ENCODE results near the gene CYP2S1.

Gene CYP2S1

GRCh38 chr19:41218615-41219507 lies 25.8 kb downstream of the CYP2S1 start, which contains the start of gene AXL:
Gene AXL (plus strand): TSS chr19:41219223. CDS start chr19:41219393, 170 bp downstream.
- no peak within 1 kb of the TSS for H3K9ac ChIP-seq (ENCODE audit: low read depth, low read length, poor library complexity, severe bottlenecking)
- H3K79me2 ChIP-seq (ENCODE audit: insufficient read depth, low read length), result no peaks in the 10 kb centered on the region
- no peak for TF ChIP-seq CTCF (conservative IDR thresholded peaks at IDR 0.05; ENCODE audit: low read length)
- no peak for TF ChIP-seq EZH2phosphoT487 (IDR thresholded peaks at IDR 0.05; ENCODE audit: borderline replicate concordance)
- H4K20me1 ChIP-seq (ENCODE audit: insufficient read depth, low read length, poor library complexity, severe bottlenecking), result no peaks in the 10 kb centered on the region
- no peaks in the 10 kb centered on the region for H3K4me1 ChIP-seq (ENCODE audit: insufficient read depth, low read length, poor library complexity, severe bottlenecking)
- H2AFZ ChIP-seq (ENCODE audit: low read length), result no peak within 1 kb of the TSS
- no peak within 1 kb of the TSS for H3K4me3 ChIP-seq (ENCODE audit: low read length, poor library complexity, severe bottlenecking)
- no peaks in the 10 kb centered on the region for H3K36me3 ChIP-seq (ENCODE audit: insufficient read depth, low read length)
- H3K9me3 ChIP-seq (ENCODE audit: insufficient read depth, low read depth, low read length), result no peaks in the 10 kb centered on the region
- H3K27me3 ChIP-seq (ENCODE audit: insufficient read depth, low read length, poor library complexity, severe bottlenecking), result no peaks in the 10 kb centered on the region
- H3K9me2 ChIP-seq (replicated peaks; ENCODE audit: low read depth, low read length), result no peaks in the 10 kb centered on the region
- H3K4me2 ChIP-seq (ENCODE audit: low read depth, low read length, poor library complexity, severe bottlenecking), result no peak within 1 kb of the TSS
- no peaks in the 10 kb centered on the region for H3F3A ChIP-seq (ENCODE audit: low read depth)

- Histone ChIP-seq H3K4me3 (ENCODE audit: low read length, poor library complexity, severe bottlenecking) (no peak overlapping the region), H3F3A (ENCODE audit: low read depth) (no peaks in the 10 kb centered on the region), H3K79me2 (ENCODE audit: insufficient read depth, low read length) (no peaks in the 10 kb centered on the region), H3K9me3 (ENCODE audit: insufficient read depth, low read depth, low read length) (no peaks in the 10 kb centered on the region), H3K9me2 (replicated peaks; ENCODE audit: low read depth, low read length) (no peaks in the 10 kb centered on the region), H3K36me3 (ENCODE audit: insufficient read depth, low read length) (no peaks in the 10 kb centered on the region), H3K9ac (ENCODE audit: low read depth, low read length, poor library complexity, severe bottlenecking) (no peak overlapping the region), H2AFZ (ENCODE audit: low read length) (no peak overlapping the region), H3K4me1 (ENCODE audit: insufficient read depth, low read length, poor library complexity, severe bottlenecking) (no peaks in the 10 kb centered on the region), H3K4me2 (ENCODE audit: low read depth, low read length, poor library complexity, severe bottlenecking) (no peak overlapping the region), H4K20me1 (ENCODE audit: insufficient read depth, low read length, poor library complexity, severe bottlenecking) (no peaks in the 10 kb centered on the region), H3K27me3 (ENCODE audit: insufficient read depth, low read length, poor library complexity, severe bottlenecking) (no peaks in the 10 kb centered on the region)
- TF ChIP-seq CTCF (conservative IDR thresholded peaks at IDR 0.05; ENCODE audit: low read length) (no peak), EZH2phosphoT487 (IDR thresholded peaks at IDR 0.05; ENCODE audit: borderline replicate concordance) (no peak)
Observed at GRCh38 chr19:41219924-41220567, 27.0 kb downstream of the CYP2S1 start.

GRCh38 chr19:41220811-41221210 lies 27.8 kb downstream of the CYP2S1 start:
- no peaks in the 10 kb centered on the region for H3K79me2 ChIP-seq (ENCODE audit: insufficient read depth, low read length)
- H3F3A ChIP-seq (ENCODE audit: low read depth), result no peaks in the 10 kb centered on the region
- no peak overlapping the region for H2AFZ ChIP-seq (ENCODE audit: low read length)
- H3K9me2 ChIP-seq (replicated peaks; ENCODE audit: low read depth, low read length), result no peaks in the 10 kb centered on the region
- H3K9ac ChIP-seq (ENCODE audit: low read depth, low read length, poor library complexity, severe bottlenecking), result no peak overlapping the region
- no peaks in the 10 kb centered on the region for H4K20me1 ChIP-seq (ENCODE audit: insufficient read depth, low read length, poor library complexity, severe bottlenecking)
- H3K4me2 ChIP-seq (ENCODE audit: low read depth, low read length, poor library complexity, severe bottlenecking), result no peak overlapping the region
- H3K4me3 ChIP-seq (ENCODE audit: low read length, poor library complexity, severe bottlenecking), result no peak overlapping the region
- H3K36me3 ChIP-seq (ENCODE audit: insufficient read depth, low read length), result no peaks in the 10 kb centered on the region
- H3K9me3 ChIP-seq (ENCODE audit: insufficient read depth, low read depth, low read length), result no peaks in the 10 kb centered on the region
- H3K4me1 ChIP-seq (ENCODE audit: insufficient read depth, low read length, poor library complexity, severe bottlenecking), result no peaks in the 10 kb centered on the region
- no peak for TF ChIP-seq EZH2phosphoT487 (IDR thresholded peaks at IDR 0.05; ENCODE audit: borderline replicate concordance)
- TF ChIP-seq CTCF (conservative IDR thresholded peaks at IDR 0.05; ENCODE audit: low read length), result no peak
- peaks cover under 1% of the 10 kb centered on the region for H3K27me3 ChIP-seq (ENCODE audit: insufficient read depth, low read length, poor library complexity, severe bottlenecking)
